SK-MEL-5 (cell line): ENCODE data around the gene SLC39A8. TPM values are rescaled to one million over a fixed set of nuclear protein-coding genes. Genes with fewer than 3 reads are reported as not detected.
A peak's percentile ranks its signal among the peaks of the same experiment; 100 is the strongest.

Experiments
- DNase-seq: peaks from one replicate; pipeline ENCODE4 v3.0.0-alpha.2; 2016; ENCODE audit warnings: low read depth, low spot score
- in situ Hi-C: cut with HindIII; loops from 2 replicates; pipeline ENCODE4 v1.10.0; 2016; ENCODE audit warnings: low sequenced_read_pairs, high pct_unique_total_duplicates, low pct_unique_long_range_greater_than_20kb
- small RNA-seq, 2 experiments: library from RNA; depleted of rRNA; stranded (forward); fragments of <200 nt; gene quantifications; one replicate each; pipeline ENCODE3, GENCODE V24; 2014
- total RNA-seq: library from RNA; depleted of rRNA; stranded (reverse); fragments of >200 nt; shearing (Covaris generic); gene quantifications from 2 replicates; pipeline ENCODE4 v1.2.3, GENCODE V29; 2014; rRNA removed

SLC39A8 gene
- total RNA-seq, 1 experiment from 2014 or later, result 20.5 TPM

DNA sequence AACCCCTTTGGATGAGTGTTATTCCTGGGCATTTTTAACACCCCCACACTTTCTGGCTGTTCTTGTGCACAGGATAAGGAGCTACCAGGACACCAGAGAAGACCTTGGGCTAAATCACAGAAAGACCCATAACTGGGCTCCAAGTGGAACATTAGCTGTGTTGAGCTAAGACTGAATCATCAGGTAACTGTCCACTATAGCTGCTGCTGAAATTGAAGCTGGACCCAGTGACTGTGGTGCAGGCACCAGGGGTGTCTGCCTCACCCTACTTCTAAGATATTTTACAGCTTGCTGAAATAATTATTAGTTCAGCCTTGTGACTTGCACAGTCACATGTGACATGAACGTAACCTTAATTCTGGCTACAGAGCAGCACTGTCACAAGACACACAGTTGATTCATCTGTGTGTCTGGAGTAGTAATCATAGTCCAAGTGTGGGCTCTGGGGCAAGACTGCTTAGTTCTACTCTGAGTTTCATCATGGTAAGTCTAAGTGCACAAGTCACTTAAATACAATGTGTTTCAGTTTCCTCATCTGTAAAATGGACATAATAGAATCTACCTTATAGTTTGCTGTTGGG, 127.4 kb downstream of the SLC39A8 start:
- in situ Hi-C loops, result no loop called here
- DNase-seq, result peak; percentile 11

DNA sequence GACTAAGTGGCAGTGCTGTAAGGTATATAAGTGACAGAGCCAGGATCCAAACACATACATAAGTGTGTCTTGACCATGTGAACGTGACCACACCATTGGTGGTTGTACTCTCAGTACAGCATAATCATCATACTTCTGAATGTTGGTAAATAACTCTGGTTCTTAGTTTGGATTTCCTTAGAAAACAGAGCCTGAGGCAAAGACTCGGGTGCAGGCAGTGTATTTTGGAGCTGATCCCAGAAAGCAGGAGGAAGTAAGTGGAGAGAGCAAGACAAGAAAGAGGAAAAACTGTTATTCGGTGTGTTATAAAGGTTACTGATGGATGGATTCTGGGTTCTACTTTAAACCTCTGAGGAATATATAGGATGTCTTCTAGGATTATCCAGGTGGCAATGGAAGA, 127.9 kb downstream of the SLC39A8 start:
- in situ Hi-C loops, result no loop called here
- peak; percentile 9 for DNase-seq

DNA sequence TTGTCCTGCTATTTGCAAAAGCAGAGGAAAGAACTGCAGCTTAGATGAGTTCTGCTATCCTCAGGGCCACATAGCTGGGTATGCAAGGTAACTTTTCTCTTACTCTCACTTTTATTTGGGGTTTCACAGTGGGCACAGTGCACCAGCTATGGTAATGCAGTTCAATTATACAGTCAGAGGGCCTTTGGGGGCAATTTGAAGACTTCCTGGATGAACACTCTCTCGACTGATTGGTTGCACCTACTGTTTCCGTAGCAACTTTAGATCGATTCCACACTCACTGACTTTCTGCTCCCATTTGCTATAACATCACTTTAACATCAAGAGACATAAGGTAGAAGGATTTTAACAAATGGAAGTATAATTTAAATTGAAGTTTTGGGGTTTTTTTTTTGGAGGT, 128.6 kb downstream of the SLC39A8 start:
- no peak for DNase-seq
- in situ Hi-C loops, result no loop called here

DNA sequence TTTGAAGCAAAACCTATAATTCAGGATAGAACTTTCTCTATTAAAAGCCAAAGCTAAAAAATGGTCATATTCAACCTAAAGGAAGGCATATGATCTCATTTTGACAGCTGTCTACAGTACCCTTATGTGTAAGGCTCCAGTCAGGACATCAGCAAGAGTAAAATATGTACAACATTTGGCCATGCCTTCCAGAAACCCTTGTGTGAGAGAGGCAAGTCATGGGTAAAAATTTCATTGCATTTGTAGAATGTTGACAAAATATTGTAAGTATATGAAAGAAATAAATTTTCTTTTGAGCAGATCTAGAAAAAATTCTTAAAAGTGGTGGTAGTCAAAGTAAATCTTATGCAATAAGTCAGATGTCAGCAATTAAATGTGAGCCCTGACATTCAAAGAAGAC, 132.3 kb downstream of the SLC39A8 start:
- in situ Hi-C loops, result no loop called here
- no peak for DNase-seq

Small RNA genes within 50 kb of the gene (small RNA-seq; reads per million reads assigned to genes)
- 0 reads per million in 2 experiments for gene RN7SL728P

Other genes with a start within 250 kb of the SLC39A8 start
- gene NFKB1, start 155.9 kb upstream of the SLC39A8 start, total RNA-seq, result 26.0 and 30.3 TPM in 2 replicates